ENCODE measurements around the gene PTPN6. TPM values are rescaled to one million over a fixed set of nuclear protein-coding genes. Genes with fewer than 3 reads are reported as not detected.
A peak's percentile ranks its signal among the peaks of the same experiment; 100 is the strongest.

The PTPN6 gene
- total RNA-seq, 2 experiments from 2014 or later: 37.1 to 116 TPM

- Histone ChIP-seq H3K27ac (ENCODE audit: low read depth, low read length, poor library complexity, severe bottlenecking) (peak overlapping the region; percentile 64), H3K9me2 (ENCODE audit: insufficient read depth, low read length) (no peaks in the 10 kb centered on the region), H3K9me3 (ENCODE audit: low read length) (no peaks in the 10 kb centered on the region), H3K4me3 (ENCODE audit: low read depth, low read length, poor library complexity, severe bottlenecking) (no peak overlapping the region), H3K4me2 (ENCODE audit: low read length) (peak overlapping the region; percentile 17; the same call in 1 of the 2 replicates), H3K79me2 (ENCODE audit: insufficient read depth, low read depth, low read length) (peaks cover 22% of the 10 kb centered on the region), H3K4me1 (ENCODE audit: insufficient read depth, low read length, poor library complexity, severe bottlenecking) (peaks cover 74% of the 10 kb centered on the region), H3K36me3 (ENCODE audit: insufficient read depth, low read length) (peaks cover 59% of the 10 kb centered on the region), H2AFZ (ENCODE audit: low read length) (no peak overlapping the region), H4K20me1 (ENCODE audit: insufficient read depth, low read length) (0 out of 2 replicates have a peak, but pooled peaks cover 3% of the 10 kb centered on the region)
- intact Hi-C loops (cut with micrococcal nuclease; ENCODE audit: unreplicated experiment): loop anchor here (1.0 to 5.0 kb wide), 3 partner anchors 20 to 92 kb away; partner anchors contain the start of genes C12orf57 and SPSB2
- DNase-seq (ENCODE audit: low spot score): no peak
- BruUV-seq (replicated peaks): no TSS peak
- CTCF ChIA-PET (ENCODE audit: unreplicated experiment): interaction anchor here (0.7 to 10.6 kb wide), 2 partner anchors 14 to 19 kb away, joined by 3 to 110 read pairs; partner anchors contain the start of genes C12orf57, PTPN6 and RNU7-1
- no peak for TF ChIP-seq EZH2phosphoT487 (IDR thresholded peaks at IDR 0.05; ENCODE audit: borderline replicate concordance, low read depth, low read length)
- TF ChIP-seq, protein P1, sequence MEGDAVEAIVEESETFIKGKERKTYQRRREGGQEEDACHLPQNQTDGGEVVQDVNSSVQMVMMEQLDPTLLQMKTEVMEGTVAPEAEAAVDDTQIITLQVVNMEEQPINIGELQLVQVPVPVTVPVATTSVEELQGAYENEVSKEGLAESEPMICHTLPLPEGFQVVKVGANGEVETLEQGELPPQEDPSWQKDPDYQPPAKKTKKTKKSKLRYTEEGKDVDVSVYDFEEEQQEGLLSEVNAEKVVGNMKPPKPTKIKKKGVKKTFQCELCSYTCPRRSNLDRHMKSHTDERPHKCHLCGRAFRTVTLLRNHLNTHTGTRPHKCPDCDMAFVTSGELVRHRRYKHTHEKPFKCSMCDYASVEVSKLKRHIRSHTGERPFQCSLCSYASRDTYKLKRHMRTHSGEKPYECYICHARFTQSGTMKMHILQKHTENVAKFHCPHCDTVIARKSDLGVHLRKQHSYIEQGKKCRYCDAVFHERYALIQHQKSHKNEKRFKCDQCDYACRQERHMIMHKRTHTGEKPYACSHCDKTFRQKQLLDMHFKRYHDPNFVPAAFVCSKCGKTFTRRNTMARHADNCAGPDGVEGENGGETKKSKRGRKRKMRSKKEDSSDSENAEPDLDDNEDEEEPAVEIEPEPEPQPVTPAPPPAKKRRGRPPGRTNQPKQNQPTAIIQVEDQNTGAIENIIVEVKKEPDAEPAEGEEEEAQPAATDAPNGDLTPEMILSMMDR (conservative IDR thresholded peaks at IDR 0.05; ENCODE audit: low read length): no peak
- POLR2A ChIA-PET: interaction anchor here (0.5 to 3.8 kb wide), 7 partner anchors 10 to 92 kb away, joined by 3 to 55 read pairs (median 4); partner anchors contain the start of genes C12orf57, RNU7-1 and SPSB2
Observed at GRCh38 chr12:6964605-6965025, 13.5 kb downstream of the PTPN6 start.

DNA sequence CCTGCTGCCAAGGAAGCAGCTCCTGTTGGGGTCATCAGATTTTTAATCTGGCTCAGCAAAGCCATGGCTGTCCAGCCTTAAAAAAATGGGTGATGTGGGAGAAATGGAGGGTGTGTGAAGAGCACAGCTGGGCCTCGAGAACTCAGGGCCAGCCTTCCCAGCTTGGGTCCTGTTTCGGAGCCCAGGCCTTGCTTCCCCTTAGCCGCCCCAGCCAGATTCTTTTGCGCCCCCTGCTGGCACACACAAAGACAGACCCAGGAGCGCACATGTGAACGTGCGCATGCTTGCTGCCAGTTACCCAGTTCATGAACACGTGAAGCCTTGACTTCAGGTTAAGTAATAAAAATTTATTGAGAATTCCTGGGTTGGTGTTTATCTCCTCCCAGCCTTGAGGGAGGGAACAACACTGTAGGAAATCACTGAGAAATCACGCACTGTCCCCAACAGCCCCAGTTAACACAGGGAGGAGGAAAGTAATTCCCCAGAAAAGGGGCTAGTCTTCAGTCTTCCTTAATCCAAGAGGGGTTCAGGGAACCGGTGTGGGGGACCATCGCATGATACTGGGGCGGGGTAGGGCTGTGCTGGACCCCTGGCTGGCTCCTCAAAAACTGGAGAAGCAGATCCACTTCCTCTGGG is 14.0 kb downstream of the PTPN6 start:
- CTCF ChIA-PET (ENCODE audit: unreplicated experiment): interaction anchor here (10.6 kb wide), 1 partner anchor 20 kb away, joined by 110 read pairs; the partner anchor contains the start of genes C12orf57 and RNU7-1
- Histone ChIP-seq H3K36me3 (ENCODE audit: insufficient read depth, low read length) (peaks cover 64% of the 10 kb centered on the region), H3K79me2 (ENCODE audit: insufficient read depth, low read depth, low read length) (peaks cover 27% of the 10 kb centered on the region), H3K27ac (ENCODE audit: low read depth, low read length, poor library complexity, severe bottlenecking) (peak overlapping the region; percentile 64), H3K4me3 (ENCODE audit: low read depth, low read length, poor library complexity, severe bottlenecking) (no peak overlapping the region), H3K4me1 (ENCODE audit: insufficient read depth, low read length, poor library complexity, severe bottlenecking) (peaks cover 69% of the 10 kb centered on the region), H3K9me2 (ENCODE audit: insufficient read depth, low read length) (no peaks in the 10 kb centered on the region), H4K20me1 (ENCODE audit: insufficient read depth, low read length) (0 out of 2 replicates have a peak, but pooled peaks cover 3% of the 10 kb centered on the region), H3K9me3 (ENCODE audit: low read length) (no peaks in the 10 kb centered on the region), H2AFZ (ENCODE audit: low read length) (no peak overlapping the region), H3K4me2 (ENCODE audit: low read length) (peak overlapping the region; percentile 17)
- no peak for TF ChIP-seq EZH2phosphoT487 (IDR thresholded peaks at IDR 0.05; ENCODE audit: borderline replicate concordance, low read depth, low read length)
- TF ChIP-seq, protein P1 (conservative IDR thresholded peaks at IDR 0.05; ENCODE audit: low read length): peak; percentile 98
- DNase-seq (ENCODE audit: low spot score): peak; percentile 86
- BruUV-seq (replicated peaks): no TSS peak
- intact Hi-C loops (cut with micrococcal nuclease; ENCODE audit: unreplicated experiment): loop anchor here (1.0 kb wide), 2 partner anchors 21 to 43 kb away; partner anchors contain the start of gene C12orf57
- POLR2A ChIA-PET: interaction anchor here (0.7 to 3.8 kb wide), 5 partner anchors 11 to 92 kb away, joined by 3 to 55 read pairs (median 3); partner anchors contain the start of genes C12orf57, RNU7-1 and SPSB2
